AG04450 (cell line): ENCODE data around the gene PSD2. TPM values are rescaled to one million over a fixed set of nuclear protein-coding genes. Genes with fewer than 3 reads are reported as not detected.

Experiments
- CTCF ChIA-PET: fragments of 300-600, 350-600 bp; formaldehyde crosslinking; extraction: SDS; loops from one replicate; lab custom pipeline; 2022; ENCODE audit warnings: antibody characterized with exemption, inconsistent platforms; lab: Charles Lee
- POLR2A ChIA-PET: fragments of 350-600 bp; formaldehyde crosslinking; extraction: SDS; loops from one replicate; lab custom pipeline; 2021; ENCODE audit warnings: antibody characterized with exemption, inconsistent platforms; lab: Yijun Ruan, JAX
- DNase-seq: peaks from one replicate; pipeline ENCODE4 v3.0.0-alpha.2; 2011; ENCODE audit warnings: low read depth, low spot score
- H3K27ac ChIP-seq: one replicate; pipeline ENCODE4 v1.5.1; 2012; ENCODE audit warnings: low read depth, low read length, control low read depth
- H3K27me3 ChIP-seq: one replicate; pipeline ENCODE4 v1.6.0; 2012; ENCODE audit warnings: low read length; ENCODE audit not compliant: control insufficient read depth, insufficient read depth
- H3K4me3 ChIP-seq: 2 replicates; pipeline ENCODE4 v1.5.1; 2011; ENCODE audit warnings: mild to moderate bottlenecking, low read depth, low read length, control low read depth
- H3K9me3 ChIP-seq: 2 replicates; pipeline ENCODE4 v1.5.1; 2012; ENCODE audit warnings: low read length; ENCODE audit not compliant: control insufficient read depth, insufficient read depth
- CTCF ChIP-seq: IDR thresholded peaks from 2 replicates; pipeline ENCODE4 v1.5.1; 2011; ENCODE audit warnings: low read depth, low read length, control low read depth, inconsistent platforms
- polyA plus RNA-seq: library from polyadenylated mRNA; depleted of rRNA; stranded (reverse); fragments of >200 nt; gene quantifications from 2 replicates; pipeline ENCODE4 v1.2.3, GENCODE V29; 2011

The PSD2 gene
- polyA plus RNA-seq, 1 experiment, result not detected

GRCh38 chr5:139767960-139768359, 27.6 kb upstream of the PSD2 start:
- no peak overlapping the region for H3K4me3 ChIP-seq
- ChIA-PET POLR2A (no interaction called here), CTCF (interaction anchor here (0.7 to 13.6 kb wide), 4 partner anchors 18 to 140 kb away, joined by 4 to 314 read pairs (median 8); no protein-coding TSS in a partner anchor)
- DNase-seq, result no peak
- H3K27ac ChIP-seq, result no peak overlapping the region
- no peak for TF ChIP-seq CTCF
- no peaks in the 10 kb centered on the region; the same call in 1 of the 2 replicates for H3K9me3 ChIP-seq
- peaks cover 21% of the 10 kb centered on the region for H3K27me3 ChIP-seq

GRCh38 chr5:139768807-139769465, 26.7 kb upstream of the PSD2 start:
- TF ChIP-seq CTCF, result no peak
- peaks cover 19% of the 10 kb centered on the region for H3K27me3 ChIP-seq
- H3K27ac ChIP-seq, result no peak overlapping the region
- H3K4me3 ChIP-seq, result no peak overlapping the region
- CTCF ChIA-PET, result interaction anchor here (0.7 to 13.6 kb wide), 2 partner anchors 38 to 134 kb away, joined by 4 to 314 read pairs; no protein-coding TSS in a partner anchor
- no peaks in the 10 kb centered on the region; the same call in 1 of the 2 replicates for H3K9me3 ChIP-seq
- POLR2A ChIA-PET, result no interaction called here
- no peak for DNase-seq

- CTCF ChIA-PET, result interaction anchor here (13.6 kb wide), 1 partner anchor 134 kb away, joined by 314 read pairs; no protein-coding TSS in a partner anchor
- TF ChIP-seq CTCF, result no peak
- H3K27ac ChIP-seq, result no peak overlapping the region
These were observed 26.1 kb upstream of the PSD2 start for GRCh38 chr5:139769477-139769876.

GRCh38 chr5:139770722-139771121, 24.9 kb upstream of the PSD2 start:
- no peak overlapping the region for H3K27ac ChIP-seq
- ChIA-PET CTCF (interaction anchor here (0.6 to 13.6 kb wide), 5 partner anchors 94 to 1673 kb away, joined by 3 to 314 read pairs (median 4); no protein-coding TSS in a partner anchor), POLR2A (no interaction called here)
- DNase-seq, result no peak
- TF ChIP-seq CTCF, result no peak
- no peak overlapping the region for H3K4me3 ChIP-seq
- no peaks in the 10 kb centered on the region; the same call in 1 of the 2 replicates for H3K9me3 ChIP-seq
- H3K27me3 ChIP-seq, result peaks cover 16% of the 10 kb centered on the region

More at GRCh38 chr5:139769477-139769876, 26.1 kb upstream of the PSD2 start:
- H3K4me3 ChIP-seq, result no peak overlapping the region
- H3K9me3 ChIP-seq, result no peaks in the 10 kb centered on the region; the same call in 1 of the 2 replicates
- DNase-seq, result no peak
- POLR2A ChIA-PET, result no interaction called here
- H3K27me3 ChIP-seq, result peaks cover 20% of the 10 kb centered on the region
